ENCODE data around the gene SMPDL3A. TPM values are rescaled to one million over a fixed set of nuclear protein-coding genes. Genes with fewer than 3 reads are reported as not detected.
A peak's percentile ranks its signal among the peaks of the same experiment; 100 is the strongest.

Gene SMPDL3A
- total and polyA plus RNA-seq, 2 of the 13 experiments (the other 11 are each of a cell fraction or from before 2014, with no cell fraction given): 7.8 to 17.3 TPM

DNA sequence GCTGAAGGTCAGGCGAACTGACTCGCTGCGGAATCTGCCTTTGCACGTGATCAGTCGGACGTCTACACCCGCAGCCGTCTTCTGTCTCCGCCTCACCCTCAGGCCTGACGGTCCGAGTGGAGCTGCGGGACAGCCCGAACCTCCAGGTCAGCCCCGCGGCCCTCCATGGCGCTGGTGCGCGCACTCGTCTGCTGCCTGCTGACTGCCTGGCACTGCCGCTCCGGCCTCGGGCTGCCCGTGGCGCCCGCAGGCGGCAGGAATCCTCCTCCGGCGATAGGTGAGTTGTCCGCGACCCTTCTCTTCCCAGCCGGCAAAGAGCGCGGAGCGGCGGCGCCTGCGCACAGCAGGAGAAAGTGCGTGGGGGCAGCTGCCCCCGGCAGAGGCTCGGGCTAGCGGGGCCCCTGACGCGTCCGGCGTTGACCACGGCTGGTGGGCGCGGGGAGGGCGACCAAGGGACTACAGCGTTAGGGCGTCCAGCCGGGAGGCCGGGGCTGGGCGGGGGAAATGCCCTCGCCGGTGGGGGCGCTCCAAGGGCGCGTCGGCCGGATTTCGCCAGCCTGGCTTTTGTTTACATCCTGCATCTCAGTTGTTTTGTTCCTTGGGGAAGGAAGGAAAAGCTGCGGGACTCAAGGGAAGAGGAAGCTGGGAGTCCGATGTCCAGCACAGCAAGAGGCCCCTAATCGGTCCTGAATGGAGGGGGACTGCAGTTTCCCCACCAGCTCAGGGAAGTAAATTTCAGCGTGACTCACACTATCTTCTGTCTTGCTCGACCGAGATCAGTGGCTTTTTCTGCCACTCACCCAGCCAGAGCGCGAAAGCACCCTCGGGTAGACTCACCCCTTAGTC, at the start of gene SMPDL3A (continued):
- TF ChIP-seq LCORL (IDR thresholded peaks at IDR 0.05) (no peak), LCORL (CRISPR knock-in tag; IDR thresholded peaks at IDR 0.05) (peak; percentile 98), SUZ12 (IDR thresholded peaks at IDR 0.05; ENCODE audit: low read depth, low read length) (no peak), ZNF549 (CRISPR knock-in tag; IDR thresholded peaks at IDR 0.05) (0 out of 2 replicates have a peak, but pooled peaks have one; percentile 23), EEA1 (CRISPR knock-in tag; IDR thresholded peaks at IDR 0.05; ENCODE audit: borderline replicate concordance) (0 out of 2 replicates have a peak, but pooled peaks have one; percentile 53), ZNF180 (CRISPR knock-in tag; IDR thresholded peaks at IDR 0.05; ENCODE audit: borderline replicate concordance, low read depth) (no peak), ELF1 (CRISPR knock-in tag; IDR thresholded peaks at IDR 0.05) (peak; percentile 21; the same call in 1 of the 2 replicates), MTF1 (CRISPR knock-in tag; IDR thresholded peaks at IDR 0.05) (peak; percentile 8; the same call in 1 of the 2 replicates), BRCA1 (CRISPR knock-in tag; IDR thresholded peaks at IDR 0.05) (peak; percentile 81; the same call in 1 of the 2 replicates), ZNF142 (CRISPR knock-in tag; IDR thresholded peaks at IDR 0.05) (peak; percentile 93; the same call in 1 of the 2 replicates), ZZZ3 (CRISPR knock-in tag; IDR thresholded peaks at IDR 0.05; ENCODE audit: borderline replicate concordance) (peak; percentile 69; the same call in 1 of the 2 replicates), ZNF451 (CRISPR knock-in tag; IDR thresholded peaks at IDR 0.05) (peak; percentile 96), ZNF773 (CRISPR knock-in tag; IDR thresholded peaks at IDR 0.05; ENCODE audit: borderline replicate concordance) (peak; percentile 39; the same call in 1 of the 2 replicates), ELF3 (CRISPR knock-in tag; IDR thresholded peaks at IDR 0.05) (peak; percentile 20; the same call in 1 of the 2 replicates), RAD51 (IDR thresholded peaks at IDR 0.05; ENCODE audit: borderline replicate concordance) (no peak), TMF1 (CRISPR knock-in tag; IDR thresholded peaks at IDR 0.05; ENCODE audit: low read depth) (peak; percentile 89), RBFOX2 (IDR thresholded peaks at IDR 0.05; ENCODE audit: low read depth, low read length) (peak; percentile 94), ZMYM2 (CRISPR knock-in tag; IDR thresholded peaks at IDR 0.05) (peak; percentile 97), ZBTB7A (CRISPR knock-in tag; IDR thresholded peaks at IDR 0.05) (peak; percentile 89; the same call in 1 of the 2 replicates)
- TF ChIP-seq, protein P1, sequence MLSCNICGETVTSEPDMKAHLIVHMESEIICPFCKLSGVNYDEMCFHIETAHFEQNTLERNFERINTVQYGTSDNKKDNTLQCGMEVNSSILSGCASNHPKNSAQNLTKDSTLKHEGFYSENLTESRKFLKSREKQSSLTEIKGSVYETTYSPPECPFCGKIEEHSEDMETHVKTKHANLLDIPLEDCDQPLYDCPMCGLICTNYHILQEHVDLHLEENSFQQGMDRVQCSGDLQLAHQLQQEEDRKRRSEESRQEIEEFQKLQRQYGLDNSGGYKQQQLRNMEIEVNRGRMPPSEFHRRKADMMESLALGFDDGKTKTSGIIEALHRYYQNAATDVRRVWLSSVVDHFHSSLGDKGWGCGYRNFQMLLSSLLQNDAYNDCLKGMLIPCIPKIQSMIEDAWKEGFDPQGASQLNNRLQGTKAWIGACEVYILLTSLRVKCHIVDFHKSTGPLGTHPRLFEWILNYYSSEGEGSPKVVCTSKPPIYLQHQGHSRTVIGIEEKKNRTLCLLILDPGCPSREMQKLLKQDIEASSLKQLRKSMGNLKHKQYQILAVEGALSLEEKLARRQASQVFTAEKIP (CRISPR knock-in tag; IDR thresholded peaks at IDR 0.05; ENCODE audit: borderline replicate concordance): no peak
- TF ChIP-seq, protein P2, sequence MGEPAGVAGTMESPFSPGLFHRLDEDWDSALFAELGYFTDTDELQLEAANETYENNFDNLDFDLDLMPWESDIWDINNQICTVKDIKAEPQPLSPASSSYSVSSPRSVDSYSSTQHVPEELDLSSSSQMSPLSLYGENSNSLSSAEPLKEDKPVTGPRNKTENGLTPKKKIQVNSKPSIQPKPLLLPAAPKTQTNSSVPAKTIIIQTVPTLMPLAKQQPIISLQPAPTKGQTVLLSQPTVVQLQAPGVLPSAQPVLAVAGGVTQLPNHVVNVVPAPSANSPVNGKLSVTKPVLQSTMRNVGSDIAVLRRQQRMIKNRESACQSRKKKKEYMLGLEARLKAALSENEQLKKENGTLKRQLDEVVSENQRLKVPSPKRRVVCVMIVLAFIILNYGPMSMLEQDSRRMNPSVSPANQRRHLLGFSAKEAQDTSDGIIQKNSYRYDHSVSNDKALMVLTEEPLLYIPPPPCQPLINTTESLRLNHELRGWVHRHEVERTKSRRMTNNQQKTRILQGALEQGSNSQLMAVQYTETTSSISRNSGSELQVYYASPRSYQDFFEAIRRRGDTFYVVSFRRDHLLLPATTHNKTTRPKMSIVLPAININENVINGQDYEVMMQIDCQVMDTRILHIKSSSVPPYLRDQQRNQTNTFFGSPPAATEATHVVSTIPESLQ (CRISPR knock-in tag; conservative IDR thresholded peaks at IDR 0.05): no peak
